Measurements from ENCODE around the gene FADS1. TPM values are rescaled to one million over a fixed set of nuclear protein-coding genes. Genes with fewer than 3 reads are reported as not detected.
A peak's percentile ranks its signal among the peaks of the same experiment; 100 is the strongest.

The FADS1 gene
- total RNA-seq, 1 experiment from 2014 or later = 442 TPM

- DNase-seq (ENCODE audit: low spot score) = no peak
- intact Hi-C loops (cut with micrococcal nuclease; ENCODE audit: unreplicated experiment) = no loop called here
- POLR2A ChIA-PET (ENCODE audit: low non-redundant PET) = interaction anchor here (0.7 kb wide), 1 partner anchor 251 kb away, joined by 3 read pairs; no protein-coding TSS in a partner anchor
- TF ChIP-seq CTCF (conservative IDR thresholded peaks at IDR 0.05; ENCODE audit: low read depth, low read length) = no peak
- TF ChIP-seq EZH2 (IDR thresholded peaks at IDR 0.05; ENCODE audit: borderline replicate concordance, low read depth, low read length, poor library complexity, severe bottlenecking) = no peak
- Histone ChIP-seq H3K27me3 (replicated peaks; ENCODE audit: insufficient read depth, low read depth, low read length, poor library complexity) (no peaks in the 10 kb centered on the region), H3K27ac (ENCODE audit: low read depth, low read length, poor library complexity, severe bottlenecking) (peak overlapping the region; percentile 89), H3K9me3 (ENCODE audit: low read depth, low read length, poor library complexity, severe bottlenecking) (no peaks in the 10 kb centered on the region), H3K4me1 (ENCODE audit: insufficient read depth, low read length, poor library complexity, severe bottlenecking) (peaks cover 36% of the 10 kb centered on the region), H3K36me3 (ENCODE audit: insufficient read depth, low read length, poor library complexity, severe bottlenecking) (peaks cover 97% of the 10 kb centered on the region), H3K4me3 (ENCODE audit: low read depth, low read length, poor library complexity, severe bottlenecking) (no peak overlapping the region)
- BruUV-seq (replicated peaks) = no TSS peak
- CTCF ChIA-PET = no interaction called here
Measured at GRCh38 chr11:61851900-61852295, 35.1 kb upstream of the FADS1 start.

- Histone ChIP-seq H3K9me3 (ENCODE audit: low read depth, low read length, poor library complexity, severe bottlenecking) (no peaks in the 10 kb centered on the region), H3K27ac (ENCODE audit: low read depth, low read length, poor library complexity, severe bottlenecking) (peak overlapping the region; percentile 89), H3K4me1 (ENCODE audit: insufficient read depth, low read length, poor library complexity, severe bottlenecking) (peaks cover 36% of the 10 kb centered on the region), H3K27me3 (replicated peaks; ENCODE audit: insufficient read depth, low read depth, low read length, poor library complexity) (no peaks in the 10 kb centered on the region), H3K36me3 (ENCODE audit: insufficient read depth, low read length, poor library complexity, severe bottlenecking) (peaks cover 97% of the 10 kb centered on the region), H3K4me3 (ENCODE audit: low read depth, low read length, poor library complexity, severe bottlenecking) (no peak overlapping the region)
- POLR2A ChIA-PET (ENCODE audit: low non-redundant PET) = interaction anchor here (0.7 kb wide), 1 partner anchor 252 kb away, joined by 3 read pairs; no protein-coding TSS in a partner anchor
- CTCF ChIA-PET = no interaction called here
- intact Hi-C loops (cut with micrococcal nuclease; ENCODE audit: unreplicated experiment) = no loop called here
- no TSS peak for BruUV-seq (replicated peaks)
- no peak for TF ChIP-seq EZH2 (IDR thresholded peaks at IDR 0.05; ENCODE audit: borderline replicate concordance, low read depth, low read length, poor library complexity, severe bottlenecking)
- no peak for TF ChIP-seq CTCF (conservative IDR thresholded peaks at IDR 0.05; ENCODE audit: low read depth, low read length)
- DNase-seq (ENCODE audit: low spot score) = no peak
Measured at GRCh38 chr11:61851113-61851899, 34.5 kb upstream of the FADS1 start.

- Histone ChIP-seq H3K9me3 (ENCODE audit: low read depth, low read length, poor library complexity, severe bottlenecking) (no peaks in the 10 kb centered on the region), H3K4me1 (ENCODE audit: insufficient read depth, low read length, poor library complexity, severe bottlenecking) (peaks cover 36% of the 10 kb centered on the region), H3K27me3 (replicated peaks; ENCODE audit: insufficient read depth, low read depth, low read length, poor library complexity) (no peaks in the 10 kb centered on the region), H3K27ac (ENCODE audit: low read depth, low read length, poor library complexity, severe bottlenecking) (peak overlapping the region; percentile 89), H3K36me3 (ENCODE audit: insufficient read depth, low read length, poor library complexity, severe bottlenecking) (peaks cover 97% of the 10 kb centered on the region), H3K4me3 (ENCODE audit: low read depth, low read length, poor library complexity, severe bottlenecking) (no peak overlapping the region)
- ChIA-PET CTCF (no interaction called here), POLR2A (ENCODE audit: low non-redundant PET) (no interaction called here)
- TSS peak; percentile 7 for BruUV-seq (replicated peaks)
- DNase-seq (ENCODE audit: low spot score) = no peak
- intact Hi-C loops (cut with micrococcal nuclease; ENCODE audit: unreplicated experiment) = no loop called here
- TF ChIP-seq EZH2 (IDR thresholded peaks at IDR 0.05; ENCODE audit: borderline replicate concordance, low read depth, low read length, poor library complexity, severe bottlenecking) (no peak), CTCF (conservative IDR thresholded peaks at IDR 0.05; ENCODE audit: low read depth, low read length) (no peak)
Measured at GRCh38 chr11:61850687-61851086, 33.9 kb upstream of the FADS1 start.

All from A673 (cell line).